Lower lobe of right lung (tissue), 2 donors: Measurements from ENCODE around the gene DAGLA. TPM values are rescaled to one million over a fixed set of nuclear protein-coding genes. Genes with fewer than 3 reads are reported as not detected.

Experiments used
- ATAC-seq, 2 donors: fragments of 200-7000 bp; cut with Tn5 transposase; one replicate each; pipeline ENCODE4 v1.9.1; 2020 to 2022; ENCODE audit warnings: mild to moderate bottlenecking in 2 of 2, moderate library complexity in 2 of 2
- DNase-seq: peaks from one replicate; pipeline ENCODE4 v3.0.0-alpha.2; 2020
- H3K27ac ChIP-seq: fragments of 200-600 bp; one replicate; pipeline ENCODE4 v1.8.0; 2022
- H3K27me3 ChIP-seq: fragments of 200-600 bp; one replicate; pipeline ENCODE4 v1.8.0; 2022; ENCODE audit warnings: low read depth
- H3K36me3 ChIP-seq: fragments of 200-600 bp; one replicate; pipeline ENCODE4 v1.8.0; 2022; ENCODE audit warnings: mild to moderate bottlenecking
- H3K4me1 ChIP-seq: fragments of 200-600 bp; one replicate; pipeline ENCODE4 v1.8.0; 2022
- H3K4me3 ChIP-seq: fragments of 200-600 bp; one replicate; pipeline ENCODE4 v1.8.0; 2022; ENCODE audit warnings: mild to moderate bottlenecking
- H3K9me3 ChIP-seq: fragments of 200-600 bp; one replicate; pipeline ENCODE4 v1.8.0; 2022
- intact Hi-C: fragments of 100-400 bp; cut with DNase I; formaldehyde crosslinking; loops from one replicate; pipeline ENCODE4 v1.11.0; 2022
- total RNA-seq: library from RNA; stranded (reverse); fragmentation: NEBNext Ultra II Directional; extraction: Animal tissue kit (Norgen Biotek cat#: 25700); gene quantifications from one replicate; pipeline ENCODE4 v1.2.1, GENCODE V29; 2021
- TF ChIP-seq, protein P1 (sequence below): fragments of 200-600 bp; IDR thresholded peaks from one replicate; pipeline ENCODE4 v1.8.0; 2022; ENCODE audit warnings: antibody characterized with exemption, mild to moderate bottlenecking
- donor health status: DM: no; HTN: yes; CAD: no; lungs with severe emphysema.

Gene DAGLA
- total RNA-seq, 1 donor from 2014 or later = 7.1 TPM

GRCh38 chr11:61694602-61694939 lies 14.4 kb downstream of the DAGLA start:
- no peaks in the 10 kb centered on the region for H3K27me3 ChIP-seq
- DNase-seq (no peak), ATAC-seq (no peak)
- peaks cover 59% of the 10 kb centered on the region for H3K4me1 ChIP-seq
- H3K9me3 ChIP-seq = no peaks in the 10 kb centered on the region
- TF ChIP-seq, protein P1, sequence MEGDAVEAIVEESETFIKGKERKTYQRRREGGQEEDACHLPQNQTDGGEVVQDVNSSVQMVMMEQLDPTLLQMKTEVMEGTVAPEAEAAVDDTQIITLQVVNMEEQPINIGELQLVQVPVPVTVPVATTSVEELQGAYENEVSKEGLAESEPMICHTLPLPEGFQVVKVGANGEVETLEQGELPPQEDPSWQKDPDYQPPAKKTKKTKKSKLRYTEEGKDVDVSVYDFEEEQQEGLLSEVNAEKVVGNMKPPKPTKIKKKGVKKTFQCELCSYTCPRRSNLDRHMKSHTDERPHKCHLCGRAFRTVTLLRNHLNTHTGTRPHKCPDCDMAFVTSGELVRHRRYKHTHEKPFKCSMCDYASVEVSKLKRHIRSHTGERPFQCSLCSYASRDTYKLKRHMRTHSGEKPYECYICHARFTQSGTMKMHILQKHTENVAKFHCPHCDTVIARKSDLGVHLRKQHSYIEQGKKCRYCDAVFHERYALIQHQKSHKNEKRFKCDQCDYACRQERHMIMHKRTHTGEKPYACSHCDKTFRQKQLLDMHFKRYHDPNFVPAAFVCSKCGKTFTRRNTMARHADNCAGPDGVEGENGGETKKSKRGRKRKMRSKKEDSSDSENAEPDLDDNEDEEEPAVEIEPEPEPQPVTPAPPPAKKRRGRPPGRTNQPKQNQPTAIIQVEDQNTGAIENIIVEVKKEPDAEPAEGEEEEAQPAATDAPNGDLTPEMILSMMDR = no peak
- peak overlapping the region; percentile 77 for H3K27ac ChIP-seq
- intact Hi-C loops = no loop called here
- no peaks in the 10 kb centered on the region for H3K36me3 ChIP-seq
- no peak overlapping the region for H3K4me3 ChIP-seq

DNA sequence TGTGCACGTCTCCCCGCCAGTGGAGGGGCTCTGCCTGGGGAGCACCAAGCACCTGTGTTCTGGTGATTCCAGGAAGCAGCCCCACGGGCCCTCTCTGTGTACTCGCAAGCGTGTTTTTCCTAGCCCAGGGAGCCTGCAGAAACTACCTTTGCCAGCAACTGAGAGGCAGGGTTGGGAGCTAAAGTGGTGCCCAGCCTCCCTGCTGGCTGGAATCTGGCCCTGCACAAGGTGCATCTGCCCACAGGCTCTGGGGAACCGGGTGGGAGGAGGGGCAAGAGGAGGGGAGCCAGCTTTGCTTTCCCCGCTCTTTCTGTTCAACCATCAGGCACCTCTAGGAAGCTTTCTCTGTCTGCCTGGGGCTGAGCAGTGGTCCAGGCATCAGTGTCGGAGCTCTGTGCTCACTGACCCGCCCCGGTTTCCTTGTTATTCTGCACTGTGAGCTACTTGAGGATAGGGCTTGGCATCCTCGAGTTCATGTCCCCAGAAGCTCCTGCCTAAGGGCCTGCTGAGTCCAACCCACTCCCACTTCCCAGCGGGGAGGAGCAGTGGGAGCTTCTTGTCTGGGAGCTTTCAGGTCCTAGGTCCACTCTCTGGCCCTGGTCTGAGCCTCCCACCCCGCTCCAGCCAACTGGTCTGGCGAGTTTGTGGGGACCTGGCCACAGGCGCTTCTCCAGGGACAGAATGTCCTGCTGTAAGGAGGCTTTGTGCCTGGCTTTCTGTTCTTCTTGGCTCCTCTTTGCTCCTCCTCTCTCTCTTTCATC lies 14.9 kb downstream of the DAGLA start:
- ATAC-seq (peak; percentile 45 to 53), DNase-seq (peak; percentile 75)
- TF ChIP-seq, protein P1 = peak; percentile 15
- Histone ChIP-seq H3K36me3 (no peaks in the 10 kb centered on the region), H3K4me3 (peak overlapping the region; percentile 34), H3K27me3 (no peaks in the 10 kb centered on the region), H3K9me3 (no peaks in the 10 kb centered on the region), H3K27ac (peak overlapping the region; percentile 77), H3K4me1 (peaks cover 64% of the 10 kb centered on the region)
- intact Hi-C loops = no loop called here

GRCh38 chr11:61695917-61696316 lies 15.7 kb downstream of the DAGLA start:
- no peaks in the 10 kb centered on the region for H3K27me3 ChIP-seq
- intact Hi-C loops = no loop called here

DNA sequence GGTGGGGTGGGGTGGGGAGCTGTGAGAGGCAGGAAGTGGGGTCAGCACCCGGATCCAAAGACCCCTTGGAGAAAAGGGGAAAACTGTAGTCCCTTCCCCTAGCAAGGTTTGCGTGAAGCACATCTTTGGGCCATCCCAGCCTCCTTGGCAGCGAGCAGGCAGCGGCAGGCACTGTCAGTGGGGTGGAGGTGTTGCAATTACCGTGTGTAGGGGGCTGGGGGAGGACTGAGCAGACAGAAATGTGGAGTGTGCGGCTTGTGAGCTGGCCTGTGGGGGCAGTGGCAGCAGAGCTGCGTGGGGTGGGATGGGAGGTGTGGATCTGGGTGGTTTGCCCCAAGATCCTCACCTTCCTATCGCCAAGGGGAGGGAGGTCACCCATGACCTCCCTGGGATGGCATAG lies 16.4 kb downstream of the DAGLA start:
- no peak overlapping the region for H3K4me3 ChIP-seq
- no peaks in the 10 kb centered on the region for H3K27me3 ChIP-seq
- peaks cover 79% of the 10 kb centered on the region for H3K4me1 ChIP-seq
- TF ChIP-seq, protein P1 = no peak
- peak overlapping the region; percentile 77 for H3K27ac ChIP-seq
- intact Hi-C loops = no loop called here
- no peaks in the 10 kb centered on the region for H3K36me3 ChIP-seq
- no peak for ATAC-seq
- no peak for DNase-seq
- no peaks in the 10 kb centered on the region for H3K9me3 ChIP-seq

More at GRCh38 chr11:61695917-61696316, 15.7 kb downstream of the DAGLA start:
- peak; percentile 83 to 84 for ATAC-seq
- Histone ChIP-seq H3K36me3 (no peaks in the 10 kb centered on the region), H3K4me3 (peak overlapping the region; percentile 34), H3K9me3 (no peaks in the 10 kb centered on the region), H3K27ac (peak overlapping the region; percentile 77), H3K4me1 (peaks cover 72% of the 10 kb centered on the region)
- DNase-seq = peak; percentile 85
- TF ChIP-seq, protein P1 = no peak

DNA sequence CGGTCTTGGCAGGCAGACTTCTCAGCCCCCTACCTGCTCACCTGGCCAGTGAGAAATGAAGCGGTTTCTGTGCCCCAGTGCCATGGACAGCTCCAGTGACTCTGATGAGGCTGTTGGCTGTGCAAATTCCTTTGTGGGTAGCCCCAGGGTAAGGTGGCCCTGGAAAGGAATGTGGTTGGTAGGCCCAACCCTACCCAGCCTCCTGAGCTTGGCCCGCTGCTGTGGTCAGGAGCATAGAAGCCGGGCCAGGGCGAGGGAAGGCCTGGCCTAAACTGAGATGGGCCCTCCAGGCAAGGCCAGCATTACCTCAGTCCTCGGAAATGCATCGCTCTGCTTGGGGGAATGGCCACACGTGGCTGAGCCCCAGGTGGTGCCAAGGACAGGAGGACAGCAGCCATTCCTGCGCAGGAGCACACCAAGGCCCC lies 16.9 kb downstream of the DAGLA start:
- no peaks in the 10 kb centered on the region for H3K27me3 ChIP-seq
- H3K36me3 ChIP-seq = no peaks in the 10 kb centered on the region
- ATAC-seq (peak; percentile 55 to 60), DNase-seq (peak; percentile 71)
- intact Hi-C loops = no loop called here
- H3K4me1 ChIP-seq = peaks cover 83% of the 10 kb centered on the region
- H3K9me3 ChIP-seq = no peaks in the 10 kb centered on the region
- TF ChIP-seq, protein P1 = no peak
- peak overlapping the region; percentile 77 for H3K27ac ChIP-seq
- H3K4me3 ChIP-seq = no peak overlapping the region
